Activated CD4-positive, alpha-beta T cell treated with anti-CD3 and anti-CD28 coated beads, Interleukin-2, amount 10 ng/mL, durations not matched to agents 7 days and 5 days (primary cell): ENCODE results near the gene PKP3. TPM values are rescaled to one million over a fixed set of nuclear protein-coding genes. Genes with fewer than 3 reads are reported as not detected.

Experiments
- total RNA-seq, 2 experiments: library from RNA; stranded (reverse); gene quantifications; one replicate each; pipeline ENCODE4 v1.2.3, GENCODE V29; 2021

The PKP3 gene
- total RNA-seq, 2 experiments from 2014 or later = not detected

Other genes starting within 250 kb of the PKP3 start
- gene SCGB1C1, start 201.1 kb upstream of the PKP3 start, total RNA-seq = not detected
- gene BET1L, start 186.8 kb upstream of the PKP3 start, total RNA-seq = 10 to 100 TPM; 29.7 to 33.2 TPM
- 100 to 1,000 TPM; 111 to 124 TPM for gene RIC8A, start 186.5 kb upstream of the PKP3 start, total RNA-seq
- 10 to 100 TPM; 11.3 to 12.7 TPM for gene SIRT3, start 157.9 kb upstream of the PKP3 start, total RNA-seq
- gene PSMD13, start 157.2 kb upstream of the PKP3 start, total RNA-seq = 100 to 1,000 TPM; 125 to 153 TPM
- 1 to 10 TPM; 5.5 to 6.5 TPM for gene NLRP6, start 115.8 kb upstream of the PKP3 start, total RNA-seq
- 100 to 1,000 TPM; 325 to 377 TPM for gene PGGHG, start 105.1 kb upstream of the PKP3 start, total RNA-seq
- not detected for gene IFITM5, start 94.7 kb upstream of the PKP3 start, total RNA-seq
- 1,000 to 10,000 TPM; 1,561 to 1,733 TPM for gene IFITM2, start 86.4 kb upstream of the PKP3 start, total RNA-seq
- gene IFITM1, start 80.2 kb upstream of the PKP3 start, total RNA-seq = 1,000 to 10,000 TPM; 1,306 to 1,465 TPM
- 100 to 1,000 TPM; 213 to 271 TPM for gene IFITM3, start 73.3 kb upstream of the PKP3 start, total RNA-seq
- gene B4GALNT4, start 24.7 kb upstream of the PKP3 start, total RNA-seq = 1 to 10 TPM; 1.5 to 1.6 TPM
- gene SIGIRR, start 20.8 kb downstream of the PKP3 start, total RNA-seq = 100 to 1,000 TPM; 226 to 255 TPM
- 10 to 100 TPM; 88.2 to 94.2 TPM for gene ANO9, start 47.8 kb downstream of the PKP3 start, total RNA-seq
- 10 to 100 TPM; 22.7 to 25.2 TPM for gene PTDSS2, start 56.1 kb downstream of the PKP3 start, total RNA-seq
- 10 to 100 TPM; 90.6 to 99.5 TPM for gene RNH1, start 113.0 kb downstream of the PKP3 start, total RNA-seq
- gene HRAS, start 141.4 kb downstream of the PKP3 start, total RNA-seq = 10 to 100 TPM; 51.7 to 63.5 TPM
- 1 to 10 TPM; 2.0 to 2.1 TPM for gene LRRC56, start 143.3 kb downstream of the PKP3 start, total RNA-seq
- 1 to 10 TPM; 3.4 to 4.8 TPM for gene LMNTD2, start 166.5 kb downstream of the PKP3 start, total RNA-seq
- 10 to 100 TPM; 30.7 to 38.1 TPM for gene RASSF7, start 166.8 kb downstream of the PKP3 start, total RNA-seq
- gene PHRF1, start 182.3 kb downstream of the PKP3 start, total RNA-seq = 10 to 100 TPM; 46.8 to 48.6 TPM
- gene IRF7, start 221.7 kb downstream of the PKP3 start, total RNA-seq = 100 to 1,000 TPM; 152 to 154 TPM
- not detected for gene CDHR5, start 230.7 kb downstream of the PKP3 start, total RNA-seq
- gene SCT, start 233.0 kb downstream of the PKP3 start, total RNA-seq = not detected
- under 1 TPM; 0.21 to 0.30 TPM for gene DRD4, start 243.1 kb downstream of the PKP3 start, total RNA-seq